ENCODE results near the gene SLAMF7. TPM values are rescaled to one million over a fixed set of nuclear protein-coding genes. Genes with fewer than 3 reads are reported as not detected.

SLAMF7 gene
- total and polyA plus RNA-seq, 2 donors (not counting 3 experiments of a cell fraction or from before 2014, with no cell fraction given): not detected

- H3K4me1 ChIP-seq (ENCODE audit: control insufficient read depth, extremely low read depth, insufficient read depth, low read length): no peaks in the 10 kb centered on the region
- no peaks in the 10 kb centered on the region for H3K9me3 ChIP-seq (replicated peaks; ENCODE audit: control insufficient read depth, insufficient read depth, low read length)
- H3K4me3 ChIP-seq (replicated peaks in 1 of 3; ENCODE audit: insufficient read depth in 1 of 3, low read depth in 1 of 3, low read length in 3 of 3): no peak overlapping the region
- dilution Hi-C loops (cut with MboI; ENCODE audit: extremely low pct_ligation_motif_present, low sequenced_read_pairs): no loop called here
- CTCF ChIA-PET: no interaction called here
- no peak overlapping the region for H3K4me2 ChIP-seq (ENCODE audit: insufficient read depth, low read length)
- no peaks in the 10 kb centered on the region for H4K20me1 ChIP-seq (replicated peaks; ENCODE audit: control insufficient read depth, extremely low read depth, insufficient read depth, low read length)
- H2AFZ ChIP-seq (ENCODE audit: low read depth, low read length): no peak overlapping the region
- no peaks in the 10 kb centered on the region for H3K79me2 ChIP-seq (ENCODE audit: control insufficient read depth, insufficient read depth, low read length)
- no peak overlapping the region for H3K27ac ChIP-seq (ENCODE audit: insufficient read depth, low read depth, low read length)
- no peak for TF ChIP-seq FOS (IDR thresholded peaks at IDR 0.05; ENCODE audit: borderline replicate concordance, insufficient read depth, low read length)
- no peak for TF ChIP-seq MYC (IDR thresholded peaks at IDR 0.05; ENCODE audit: low read depth, low read length)
- TF ChIP-seq GATA2 (IDR thresholded peaks at IDR 0.05; ENCODE audit: insufficient read depth, insufficient read length, low read depth, low read length): no peak
- no peak for TF ChIP-seq POLR2A (IDR thresholded peaks at IDR 0.05; ENCODE audit: low read depth, low read length)
- TF ChIP-seq POLR2AphosphoS5 (IDR thresholded peaks at IDR 0.05; ENCODE audit: insufficient read depth, low read depth, low read length): no peak
- TF ChIP-seq MAX (IDR thresholded peaks at IDR 0.05; ENCODE audit: insufficient read depth, insufficient read length): no peak
- TF ChIP-seq EZH2 (IDR thresholded peaks at IDR 0.05; ENCODE audit: borderline replicate concordance, low read depth, low read length, severe bottlenecking): no peak
- no peak for TF ChIP-seq CTCF (IDR thresholded peaks at IDR 0.05; ENCODE audit: extremely low read depth in 1 of 2, insufficient read depth in 1 of 2, low read depth in 1 of 2, low read length in 2 of 2)
- TF ChIP-seq JUN (IDR thresholded peaks at IDR 0.05; ENCODE audit: borderline replicate concordance, insufficient read depth, insufficient read length, low read depth): no peak
- POLR2A ChIA-PET: no interaction called here
- H3K27me3 ChIP-seq (ENCODE audit: control insufficient read depth in 2 of 2, insufficient read depth in 2 of 2, low read length in 2 of 2): peaks cover 4 to 6% of the 10 kb centered on the region in 2 experiments
- FAIRE-seq: no peak
- H3K9me1 ChIP-seq (replicated peaks; ENCODE audit: control insufficient read depth, extremely low read depth, insufficient read depth, low read length): no peaks in the 10 kb centered on the region
- no peaks in the 10 kb centered on the region for H3K36me3 ChIP-seq (ENCODE audit: control insufficient read depth in 2 of 2, extremely low read depth in 1 of 2, insufficient read depth in 2 of 2, low read length in 2 of 2)
- intact Hi-C loops (cut with micrococcal nuclease): no loop called here
- no peak for DNase-seq (ENCODE audit: low read depth, low spot score)
- H3K9ac ChIP-seq (replicated peaks; ENCODE audit: extremely low read depth, insufficient read depth, low read length): no peak overlapping the region
- no TSS peak for BruUV-seq (replicated peaks)
These were observed 28.4 kb upstream of the SLAMF7 start for GRCh38 chr1:160710517-160711252.

Measured in endothelial cell of umbilical vein (primary cell).